SK-N-MC (cell line): ENCODE data around the gene KRTAP13-3.
A peak's percentile ranks its signal among the peaks of the same experiment; 100 is the strongest.

ENCODE experiments used
- DNase-seq: peaks from one replicate; pipeline ENCODE4 v3.0.0-alpha.2; 2011; ENCODE audit warnings: low read depth, low spot score
- H3K27ac ChIP-seq: fragments of 200-600 bp; sonication (generic); 2 replicates; pipeline ENCODE4 v1.5.1; 2016; ENCODE audit warnings: mixed run types
- H3K36me3 ChIP-seq: fragments of 200-600 bp; sonication (generic); 2 replicates; pipeline ENCODE4 v1.6.1; 2017; ENCODE audit warnings: antibody characterized with exemption, low read length, mixed read lengths; ENCODE audit not compliant: insufficient read depth
- H3K4me3 ChIP-seq: fragments of 200-600 bp; sonication (generic); 2 replicates; pipeline ENCODE4 v1.5.1; 2016
- H3K9ac ChIP-seq: fragments of 200-600 bp; sonication (generic); 2 replicates; pipeline ENCODE4 v1.8.0; 2017; ENCODE audit warnings: mixed run types, mixed read lengths; ENCODE audit not compliant: insufficient read length
- H3K9me3 ChIP-seq: fragments of 200-600 bp; sonication (generic); 2 replicates; pipeline ENCODE4 v1.6.1; 2017; ENCODE audit warnings: low read depth, mild to moderate bottlenecking, antibody characterized with exemption, low read length, moderate library complexity, mixed read lengths
- EZH2 ChIP-seq: fragments of 200-600 bp; sonication (generic); IDR thresholded peaks from one replicate; pipeline ENCODE4 v1.6.1; 2017; ENCODE audit warnings: antibody characterized with exemption
- FOXP2 ChIP-seq: optimal IDR thresholded peaks from 2 replicates; pipeline ENCODE3; 2011; ENCODE audit warnings: mild to moderate bottlenecking, moderate library complexity; ENCODE audit not compliant: insufficient read depth; ENCODE audit errors: extremely low read length, control extremely low read depth
- POLR2AphosphoS5 ChIP-seq: IDR thresholded peaks from 2 replicates; pipeline ENCODE4 v1.6.1; 2012; ENCODE audit warnings: mild to moderate bottlenecking, low read depth, low read length, borderline replicate concordance

The KRTAP13-3 gene

DNA sequence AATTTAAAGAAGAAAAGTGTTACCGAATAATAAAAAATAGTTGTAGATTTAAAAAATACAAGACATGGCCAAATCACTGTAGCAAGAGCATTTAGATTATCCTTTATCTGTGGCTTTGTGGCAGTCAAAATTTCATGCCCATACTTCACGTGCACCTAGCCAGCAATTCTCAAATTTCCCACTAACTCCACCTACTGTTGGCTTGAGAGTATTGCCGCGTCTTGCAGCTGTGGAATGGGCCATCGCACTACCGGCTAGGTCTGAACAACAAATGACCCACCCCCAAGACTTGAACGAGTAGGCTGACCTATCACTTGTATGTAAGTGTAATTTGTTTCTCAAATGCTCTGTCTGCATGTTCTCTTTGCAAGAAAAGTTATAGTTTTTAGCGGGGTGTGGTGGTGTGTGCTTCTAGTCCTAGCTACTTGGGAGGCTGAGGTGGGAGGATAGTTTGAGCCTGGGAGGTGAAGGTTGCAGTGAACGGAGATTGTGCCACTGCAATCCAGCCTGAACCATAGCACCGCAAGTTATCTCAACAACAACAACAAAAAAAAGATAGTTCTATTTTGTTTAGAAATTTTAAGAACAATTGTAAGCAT lies 8.4 kb upstream of the KRTAP13-3 start:
- no peak overlapping the region for H3K9ac ChIP-seq
- TF ChIP-seq EZH2 (no peak), POLR2AphosphoS5 (no peak), FOXP2 (no peak)
- H3K9me3 ChIP-seq, result no peaks in the 10 kb centered on the region
- no peaks in the 10 kb centered on the region for H3K36me3 ChIP-seq
- peak; percentile 6 for DNase-seq
- H3K27ac ChIP-seq, result no peak overlapping the region
- H3K4me3 ChIP-seq, result no peak overlapping the region

DNA sequence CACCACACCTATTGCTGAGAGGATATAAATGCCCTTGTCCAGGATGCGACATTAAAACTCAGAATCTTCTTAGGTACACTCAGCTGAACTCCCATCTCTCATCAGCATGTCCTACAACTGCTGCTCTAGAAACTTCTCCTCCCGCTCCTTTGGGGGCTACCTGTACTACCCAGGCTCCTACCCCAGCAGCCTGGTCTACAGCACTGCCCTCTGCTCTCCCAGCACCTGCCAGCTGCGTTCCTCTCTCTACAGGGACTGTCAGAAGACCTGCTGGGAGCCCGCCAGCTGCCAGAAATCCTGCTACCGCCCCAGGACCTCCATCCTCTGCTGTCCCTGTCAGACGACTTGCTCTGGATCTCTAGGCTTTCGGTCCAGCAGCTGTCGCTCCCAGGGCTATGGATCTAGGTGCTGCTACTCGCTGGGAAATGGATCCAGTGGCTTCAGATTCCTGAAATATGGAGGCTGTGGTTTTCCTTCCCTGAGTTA lies 4.5 kb upstream of the KRTAP13-3 start, which contains the start of gene KRTAP13-4:
KRTAP13-4 (plus strand) TSS at position 51 of the 486 bp plus-strand sequence; CDS start at position 107, 56 bp downstream.
- TF ChIP-seq EZH2 (no peak), FOXP2 (no peak), POLR2AphosphoS5 (no peak)
- Histone ChIP-seq H3K36me3 (no peaks in the 10 kb centered on the region), H3K4me3 (no peak within 1 kb of the TSS)

GRCh38 chr21:30426731-30427130 lies 1.0 kb upstream of the KRTAP13-3 start:
- no peak overlapping the region for H3K9ac ChIP-seq
- no peaks in the 10 kb centered on the region for H3K9me3 ChIP-seq
- DNase-seq, result no peak
- no peaks in the 10 kb centered on the region for H3K36me3 ChIP-seq
- H3K27ac ChIP-seq, result no peak overlapping the region
- no peak for TF ChIP-seq FOXP2
- TF ChIP-seq EZH2, result no peak
- TF ChIP-seq POLR2AphosphoS5, result no peak
- H3K4me3 ChIP-seq, result no peak overlapping the region

More for the DNA sequence above, 4.5 kb upstream of the KRTAP13-3 start, which contains the start of gene KRTAP13-4:
- no peak within 1 kb of the TSS for H3K27ac ChIP-seq
- H3K9ac ChIP-seq, result no peak within 1 kb of the TSS
- no peaks in the 10 kb centered on the region for H3K9me3 ChIP-seq
- no peak for DNase-seq

GRCh38 chr21:30415993-30416392 lies 9.7 kb downstream of the KRTAP13-3 start:
- H3K27ac ChIP-seq, result no peak overlapping the region
- TF ChIP-seq FOXP2 (no peak), POLR2AphosphoS5 (no peak), EZH2 (no peak)
- H3K9ac ChIP-seq, result no peak overlapping the region
- no peak overlapping the region for H3K4me3 ChIP-seq
- 0 out of 2 replicates have a peak, but pooled peaks cover 3% of the 10 kb centered on the region for H3K9me3 ChIP-seq
- no peak for DNase-seq
- no peaks in the 10 kb centered on the region for H3K36me3 ChIP-seq

DNA sequence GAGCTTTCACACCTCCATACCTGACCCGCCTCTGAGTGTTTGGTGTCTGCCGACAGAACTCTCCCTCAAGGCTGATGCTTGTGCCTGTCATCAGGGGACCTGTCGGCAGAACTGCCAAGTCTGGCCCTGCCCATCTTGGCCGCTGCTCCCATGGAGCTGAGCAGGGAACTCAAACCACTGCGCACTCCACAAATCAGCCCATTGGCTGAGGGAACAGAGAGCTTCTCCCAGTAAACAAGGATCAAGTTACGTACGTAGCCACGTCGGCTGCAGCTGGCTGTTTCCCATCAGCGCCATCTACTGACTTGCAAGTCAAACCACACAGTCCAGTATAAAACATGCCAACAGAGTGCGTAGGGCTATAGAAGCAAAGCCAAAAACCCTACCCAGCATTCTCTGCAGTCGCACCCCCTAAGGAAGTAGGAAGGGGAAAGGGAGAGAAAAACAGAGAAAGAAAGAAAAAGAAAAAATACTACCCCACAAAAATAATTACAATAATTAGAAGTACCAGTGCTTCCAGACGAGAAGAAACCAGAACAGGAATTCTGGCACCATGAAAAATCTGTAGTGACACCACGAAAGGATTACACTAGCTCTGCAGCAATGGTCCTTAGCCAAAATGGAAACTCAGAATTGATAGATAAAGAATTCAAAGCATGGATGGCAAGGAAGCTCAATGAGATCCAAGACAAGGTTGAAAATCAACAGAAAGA lies 16.8 kb downstream of the KRTAP13-3 start:
- H3K27ac ChIP-seq, result no peak overlapping the region
- H3K9me3 ChIP-seq, result no peaks in the 10 kb centered on the region
- no peaks in the 10 kb centered on the region for H3K36me3 ChIP-seq
- H3K4me3 ChIP-seq, result peak overlapping the region; percentile 58
- TF ChIP-seq FOXP2, result no peak
- peak; percentile 10 for DNase-seq
- no peak overlapping the region for H3K9ac ChIP-seq

GRCh38 chr21:30395731-30396130 lies 30.0 kb downstream of the KRTAP13-3 start, which contains the start of gene KRTAP13-1:
Gene KRTAP13-1, plus strand, starts transcription at chr21:30396031. Its CDS starts 56 bp downstream, at chr21:30396087.
- Histone ChIP-seq H3K4me3 (no peak within 1 kb of the TSS), H3K27ac (no peak within 1 kb of the TSS), H3K9ac (no peak within 1 kb of the TSS), H3K9me3 (no peaks in the 10 kb centered on the region), H3K36me3 (no peaks in the 10 kb centered on the region)
- TF ChIP-seq POLR2AphosphoS5 (no peak), EZH2 (no peak), FOXP2 (no peak)
- DNase-seq, result no peak

DNA sequence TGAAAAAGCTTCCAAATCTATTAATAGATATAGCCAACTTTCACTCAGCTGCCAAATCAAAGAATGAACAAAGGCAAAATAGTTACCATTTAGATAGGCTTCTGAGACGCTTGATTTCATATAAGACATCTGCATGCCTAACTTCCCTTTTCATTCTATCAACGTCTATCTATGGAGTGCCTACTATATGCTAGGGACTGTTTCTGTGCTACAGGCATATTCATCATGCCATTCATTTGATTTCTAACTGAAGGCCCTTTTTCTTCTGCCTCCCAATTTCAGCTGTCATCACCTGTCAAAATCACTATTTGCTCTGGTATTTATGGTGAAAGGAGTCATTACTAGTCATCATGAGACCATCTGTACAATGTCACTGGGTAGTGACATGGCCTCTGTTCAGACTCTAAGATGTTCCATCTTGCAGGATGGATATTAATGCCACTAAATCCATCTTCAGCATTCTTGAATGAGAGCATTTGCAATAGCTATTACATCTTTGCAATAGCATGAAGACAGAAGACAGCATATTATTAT lies 34.2 kb downstream of the KRTAP13-3 start:
- no peak overlapping the region for H3K4me3 ChIP-seq
- no peak for DNase-seq
- no peaks in the 10 kb centered on the region for H3K9me3 ChIP-seq
- H3K27ac ChIP-seq, result no peak overlapping the region
- H3K36me3 ChIP-seq, result no peaks in the 10 kb centered on the region
- TF ChIP-seq FOXP2, result no peak
- no peak overlapping the region for H3K9ac ChIP-seq

DNA sequence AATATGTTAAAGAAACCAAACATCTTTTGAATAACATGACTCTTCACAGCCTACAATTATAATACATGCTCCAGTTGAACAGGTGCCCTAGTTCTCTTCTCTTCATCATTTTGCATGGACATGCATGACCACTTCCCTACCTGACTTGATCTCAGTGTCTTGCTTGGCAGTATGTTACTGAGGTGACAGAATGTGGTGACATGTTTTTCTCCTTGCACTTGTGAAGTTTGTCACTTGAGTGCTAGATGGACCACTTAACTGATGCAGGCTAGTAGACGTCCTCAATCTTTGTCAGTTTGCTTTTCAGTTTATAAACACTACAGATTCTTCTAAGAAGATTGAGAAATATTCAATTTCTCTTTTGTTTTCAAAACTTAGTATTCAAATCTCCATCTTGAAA lies 43.5 kb downstream of the KRTAP13-3 start:
- no peak overlapping the region for H3K27ac ChIP-seq
- no peaks in the 10 kb centered on the region for H3K36me3 ChIP-seq
- DNase-seq, result no peak
- no peaks in the 10 kb centered on the region for H3K9me3 ChIP-seq
- TF ChIP-seq POLR2AphosphoS5 (no peak), FOXP2 (no peak), EZH2 (no peak)
- H3K9ac ChIP-seq, result no peak overlapping the region
- no peak overlapping the region for H3K4me3 ChIP-seq
